ENCODE results near the gene CBX5. TPM values are rescaled to one million over a fixed set of nuclear protein-coding genes. Genes with fewer than 3 reads are reported as not detected.

CBX5 gene
- total and polyA plus RNA-seq, 9 of the 15 experiments (the other 6 are each of a cell fraction or from before 2014, with no cell fraction given) = 32.6 to 102 (median 59.2) TPM

DNA sequence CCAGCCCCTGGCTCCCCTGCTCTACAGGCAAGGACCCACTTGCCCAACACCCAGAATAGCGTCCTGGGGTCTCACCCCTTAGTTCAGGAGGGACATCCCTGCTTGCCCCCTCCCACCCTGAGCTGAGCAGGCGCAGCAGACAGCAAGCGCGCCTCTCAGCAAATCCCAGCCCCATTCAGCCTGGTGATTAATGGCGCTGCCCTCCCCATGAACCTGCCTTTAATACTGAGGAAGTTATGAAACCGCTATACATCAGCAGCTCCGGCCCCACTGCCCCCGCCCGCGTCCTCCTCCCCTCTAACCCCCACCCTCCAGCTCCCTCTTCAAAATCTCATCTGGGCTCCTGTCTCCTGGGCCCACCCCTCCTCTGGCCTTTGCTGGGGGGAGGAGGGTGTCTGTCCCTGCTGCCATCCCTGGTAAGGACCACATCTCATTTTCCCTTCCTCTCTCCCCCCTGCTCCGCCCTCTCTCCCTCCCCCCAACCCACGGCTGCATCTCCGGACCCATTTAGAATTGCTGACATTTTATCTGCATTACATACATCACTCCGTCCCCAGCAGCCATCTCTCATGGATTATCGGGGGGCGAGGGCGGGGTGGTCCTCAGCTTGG, 84.1 kb downstream of the CBX5 start (continued):
- TF ChIP-seq, protein P1, sequence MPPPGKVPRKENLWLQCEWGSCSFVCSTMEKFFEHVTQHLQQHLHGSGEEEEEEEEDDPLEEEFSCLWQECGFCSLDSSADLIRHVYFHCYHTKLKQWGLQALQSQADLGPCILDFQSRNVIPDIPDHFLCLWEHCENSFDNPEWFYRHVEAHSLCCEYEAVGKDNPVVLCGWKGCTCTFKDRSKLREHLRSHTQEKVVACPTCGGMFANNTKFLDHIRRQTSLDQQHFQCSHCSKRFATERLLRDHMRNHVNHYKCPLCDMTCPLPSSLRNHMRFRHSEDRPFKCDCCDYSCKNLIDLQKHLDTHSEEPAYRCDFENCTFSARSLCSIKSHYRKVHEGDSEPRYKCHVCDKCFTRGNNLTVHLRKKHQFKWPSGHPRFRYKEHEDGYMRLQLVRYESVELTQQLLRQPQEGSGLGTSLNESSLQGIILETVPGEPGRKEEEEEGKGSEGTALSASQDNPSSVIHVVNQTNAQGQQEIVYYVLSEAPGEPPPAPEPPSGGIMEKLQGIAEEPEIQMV (tag; conservative IDR thresholded peaks at IDR 0.05; ENCODE audit: low read depth) = no peak
- TF ChIP-seq SPI1 (IDR thresholded peaks at IDR 0.05; ENCODE audit: borderline replicate concordance, low read depth, low read length) = peak; percentile 49; the same call in 1 of the 2 replicates
- TF ChIP-seq, protein P2, sequence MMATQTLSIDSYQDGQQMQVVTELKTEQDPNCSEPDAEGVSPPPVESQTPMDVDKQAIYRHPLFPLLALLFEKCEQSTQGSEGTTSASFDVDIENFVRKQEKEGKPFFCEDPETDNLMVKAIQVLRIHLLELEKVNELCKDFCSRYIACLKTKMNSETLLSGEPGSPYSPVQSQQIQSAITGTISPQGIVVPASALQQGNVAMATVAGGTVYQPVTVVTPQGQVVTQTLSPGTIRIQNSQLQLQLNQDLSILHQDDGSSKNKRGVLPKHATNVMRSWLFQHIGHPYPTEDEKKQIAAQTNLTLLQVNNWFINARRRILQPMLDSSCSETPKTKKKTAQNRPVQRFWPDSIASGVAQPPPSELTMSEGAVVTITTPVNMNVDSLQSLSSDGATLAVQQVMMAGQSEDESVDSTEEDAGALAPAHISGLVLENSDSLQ (IDR thresholded peaks at IDR 0.05) = peak; percentile 91
- TF ChIP-seq HDAC1 (IDR thresholded peaks at IDR 0.05) = no peak
- no peak for TF ChIP-seq CTBP1 (IDR thresholded peaks at IDR 0.05; ENCODE audit: borderline replicate concordance)
- no peak for TF ChIP-seq FOXK1 (CRISPR knock-in tag; IDR thresholded peaks at IDR 0.05; ENCODE audit: borderline replicate concordance)
- TF ChIP-seq YY1 (IDR thresholded peaks at IDR 0.05; ENCODE audit: borderline replicate concordance in 1 of 3, control insufficient read depth in 1 of 3, extremely low read depth in 1 of 3, insufficient read depth in 3 of 3, insufficient read length in 1 of 3, insufficient replicate concordance in 2 of 3, low read depth in 1 of 3, low read length in 2 of 3) = peak; percentile 20 to 70 (median 44)
- peak; percentile 92 for TF ChIP-seq VEZF1 (CRISPR knock-in tag; IDR thresholded peaks at IDR 0.05)
